GM10266 (cell line): ENCODE results near the gene RASEF.
"Not testable (repeated sequence)": the region's sequence is repeated elsewhere in the genome, so short reads cannot be mapped to it uniquely, and the experiment has no call there.

ENCODE experiments used
- DNase-seq: peaks from one replicate; pipeline ENCODE4 v3.0.0; 2012; ENCODE audit errors: extremely low spot score
- TF ChIP-seq, protein P1 (sequence below): IDR thresholded peaks from 2 replicates; pipeline ENCODE4 v1.5.1; 2012; ENCODE audit warnings: mild to moderate bottlenecking, low read depth; ENCODE audit not compliant: control insufficient read depth, insufficient read depth; ENCODE audit errors: missing control alignments

Gene RASEF

GRCh38 chr9:83081846-83082245 is 18.9 kb upstream of the RASEF start:
- TF ChIP-seq, protein P1, sequence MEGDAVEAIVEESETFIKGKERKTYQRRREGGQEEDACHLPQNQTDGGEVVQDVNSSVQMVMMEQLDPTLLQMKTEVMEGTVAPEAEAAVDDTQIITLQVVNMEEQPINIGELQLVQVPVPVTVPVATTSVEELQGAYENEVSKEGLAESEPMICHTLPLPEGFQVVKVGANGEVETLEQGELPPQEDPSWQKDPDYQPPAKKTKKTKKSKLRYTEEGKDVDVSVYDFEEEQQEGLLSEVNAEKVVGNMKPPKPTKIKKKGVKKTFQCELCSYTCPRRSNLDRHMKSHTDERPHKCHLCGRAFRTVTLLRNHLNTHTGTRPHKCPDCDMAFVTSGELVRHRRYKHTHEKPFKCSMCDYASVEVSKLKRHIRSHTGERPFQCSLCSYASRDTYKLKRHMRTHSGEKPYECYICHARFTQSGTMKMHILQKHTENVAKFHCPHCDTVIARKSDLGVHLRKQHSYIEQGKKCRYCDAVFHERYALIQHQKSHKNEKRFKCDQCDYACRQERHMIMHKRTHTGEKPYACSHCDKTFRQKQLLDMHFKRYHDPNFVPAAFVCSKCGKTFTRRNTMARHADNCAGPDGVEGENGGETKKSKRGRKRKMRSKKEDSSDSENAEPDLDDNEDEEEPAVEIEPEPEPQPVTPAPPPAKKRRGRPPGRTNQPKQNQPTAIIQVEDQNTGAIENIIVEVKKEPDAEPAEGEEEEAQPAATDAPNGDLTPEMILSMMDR: no peak
- DNase-seq: no peak

DNA sequence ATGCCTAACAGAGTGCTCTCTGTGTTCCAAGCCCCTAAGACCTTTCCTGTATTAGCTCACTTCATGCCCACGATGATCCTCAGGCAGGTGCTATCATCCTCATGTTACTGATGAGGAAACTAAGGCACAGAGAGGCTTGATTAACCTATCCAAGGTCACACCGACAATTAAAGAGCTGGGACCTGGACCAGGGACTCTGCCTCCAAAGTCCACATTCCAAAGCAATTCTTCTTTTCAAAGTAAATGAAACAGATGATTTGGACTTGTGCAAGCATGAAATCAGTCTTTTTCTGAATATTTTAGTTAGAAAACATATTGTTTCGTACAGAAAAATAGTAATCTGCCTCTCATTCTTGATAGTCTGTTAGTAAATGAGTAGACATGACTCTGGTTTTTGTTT is 18.1 kb upstream of the RASEF start:
- DNase-seq: no peak
- TF ChIP-seq, protein P1: no peak

- not testable (repeated sequence) for DNase-seq
Observed at GRCh38 chr9:83075932-83076331, 13.0 kb upstream of the RASEF start.

DNA sequence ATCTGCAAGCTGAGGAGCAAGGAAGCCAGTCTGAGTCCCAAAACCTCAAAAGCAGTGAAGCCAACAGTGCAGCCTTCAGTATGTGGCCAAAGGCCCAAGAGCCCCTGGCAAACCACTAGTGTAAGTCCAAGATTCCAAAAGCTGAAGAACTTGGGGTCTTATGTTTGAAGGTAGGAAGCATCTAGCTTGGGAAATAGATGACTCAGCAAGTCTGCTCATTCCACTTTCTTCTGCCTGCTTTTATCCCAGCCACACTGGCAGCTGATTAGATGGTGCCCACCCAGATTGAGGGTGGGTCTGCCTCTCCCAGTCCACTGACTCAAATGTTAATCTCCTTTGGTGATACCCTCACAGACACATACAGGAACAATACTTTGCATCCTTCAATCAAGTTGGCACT is 9.6 kb upstream of the RASEF start:
- DNase-seq: not testable (repeated sequence)

DNA sequence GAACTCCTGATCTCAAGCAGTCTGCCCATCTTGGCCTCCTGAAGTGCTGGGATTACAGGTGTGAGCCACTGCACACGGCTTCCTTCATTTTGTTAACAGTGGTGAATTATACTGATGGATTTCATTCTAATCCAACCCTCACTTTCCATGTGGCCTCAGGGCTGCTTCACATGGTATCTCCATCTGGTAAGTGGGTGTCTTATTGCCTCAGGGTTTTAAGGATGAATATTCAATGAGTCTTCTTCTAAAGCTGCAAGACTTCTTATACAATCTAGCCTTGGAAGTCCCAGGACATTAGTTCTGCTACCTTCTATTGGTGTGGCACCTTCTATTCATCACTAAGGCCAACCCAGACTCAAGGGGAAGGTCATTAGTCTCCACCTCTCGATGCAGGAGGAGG is 8.7 kb upstream of the RASEF start:
- TF ChIP-seq, protein P1: no peak
- no peak for DNase-seq

DNA sequence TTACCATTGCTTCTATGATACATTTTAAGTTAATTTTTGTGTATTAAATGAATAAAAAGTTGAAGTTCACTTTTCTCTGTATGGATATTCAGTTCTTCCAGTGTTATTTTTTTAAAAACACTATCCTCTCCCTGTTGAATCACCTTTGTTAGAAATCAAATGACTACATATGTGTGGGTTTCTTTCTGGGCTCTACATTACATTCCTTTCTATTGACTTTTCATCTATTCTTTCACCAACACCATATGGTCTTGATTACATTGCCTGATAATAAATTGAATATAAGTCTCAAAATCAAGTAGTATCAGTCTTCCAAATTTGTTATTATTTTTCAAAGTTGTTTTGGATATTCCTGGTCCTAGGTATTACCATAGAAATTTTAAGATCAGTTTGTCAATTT is 7.3 kb upstream of the RASEF start:
- TF ChIP-seq, protein P1: no peak
- no peak for DNase-seq

DNA sequence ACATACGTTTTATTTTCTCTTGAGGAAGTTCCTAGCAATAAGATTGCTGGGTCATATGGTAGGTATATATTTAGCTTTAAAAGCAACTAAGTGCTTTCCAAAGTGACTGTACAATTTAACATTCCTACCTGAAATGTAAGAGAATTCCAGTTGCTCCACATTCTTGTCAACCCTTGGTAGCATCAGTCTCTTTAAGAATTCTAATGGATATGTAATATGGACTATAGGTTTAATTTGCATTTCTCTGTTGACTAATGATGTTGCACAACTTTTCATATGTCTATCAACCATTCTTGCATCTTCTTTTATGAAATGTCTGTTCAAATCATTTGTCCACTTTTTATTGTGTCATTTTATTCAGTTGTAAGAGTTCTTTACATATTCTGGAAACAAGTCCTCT is 6.7 kb upstream of the RASEF start:
- TF ChIP-seq, protein P1: no peak
- DNase-seq: no peak

DNA sequence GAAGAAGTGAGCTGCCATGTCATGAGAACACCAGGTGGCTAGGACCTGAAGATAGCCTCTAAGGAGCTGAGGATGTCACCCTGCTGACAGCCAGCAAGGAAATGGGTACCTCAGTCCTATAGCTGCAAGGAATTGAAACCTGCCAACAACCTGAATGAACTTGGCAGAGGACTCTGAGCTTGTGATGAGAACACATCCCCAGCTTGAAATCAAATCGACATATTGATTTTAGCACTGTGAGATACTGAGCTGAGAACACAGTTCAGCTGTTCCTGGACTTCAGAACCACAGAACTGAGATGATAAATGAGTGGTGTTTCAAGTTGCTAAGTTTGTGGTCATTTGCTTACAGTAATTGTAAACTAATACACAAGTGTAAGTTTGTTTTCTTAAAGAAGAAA is 5.5 kb upstream of the RASEF start:
- TF ChIP-seq, protein P1: no peak
- no peak for DNase-seq
